ENCODE results near the gene FSHR.

GRCh38 chr2:48941908-48942307, 212.4 kb downstream of the FSHR start:
- TF ChIP-seq CTCF (optimal IDR thresholded peaks at IDR 0.05 in 1 of 3, IDR thresholded peaks at IDR 0.05 in 1 of 3, conservative IDR thresholded peaks at IDR 0.05 in 1 of 3; ENCODE audit: extremely low read depth in 1 of 3, insufficient read depth in 2 of 3, low read length in 3 of 3) (no peak), EZH2 (IDR thresholded peaks at IDR 0.05; ENCODE audit: low read length) (no peak)
